Kidney epithelial cell (primary cell): ENCODE results near the gene UBE2E3. TPM values are rescaled to one million over a fixed set of nuclear protein-coding genes. Genes with fewer than 3 reads are reported as not detected.
"Not testable (repeated sequence)": the region's sequence is repeated elsewhere in the genome, so short reads cannot be mapped to it uniquely, and the experiment has no call there.

Source experiments
- DNase-seq: peaks from one replicate; pipeline ENCODE4 v3.0.0-alpha.2; 2010; ENCODE audit warnings: low read depth
- H3K27me3 ChIP-seq: 2 replicates; pipeline ENCODE4 v1.6.0; 2011; ENCODE audit warnings: low read length; ENCODE audit not compliant: control insufficient read depth, insufficient read depth
- H3K36me3 ChIP-seq: 2 replicates; pipeline ENCODE4 v1.5.1; 2011; ENCODE audit warnings: low read length; ENCODE audit not compliant: control insufficient read depth, insufficient read depth
- H3K4me3 ChIP-seq: 2 replicates; pipeline ENCODE4 v1.5.1; 2011; ENCODE audit warnings: low read depth, mild to moderate bottlenecking, control low read depth, low read length
- CTCF ChIP-seq: IDR thresholded peaks from 2 replicates; pipeline ENCODE4 v1.5.1; 2011; ENCODE audit warnings: mild to moderate bottlenecking, moderate library complexity, low read length, control low read depth, inconsistent platforms; ENCODE audit not compliant: insufficient read depth, poor library complexity, severe bottlenecking
- total RNA-seq: library from RNA; depleted of rRNA; stranded (reverse); fragments of >200 nt; gene quantifications from 2 replicates; pipeline ENCODE4 v1.2.3, GENCODE V29; 2015

The UBE2E3 gene
- total RNA-seq, 1 donor from 2014 or later = 84.7 TPM

DNA sequence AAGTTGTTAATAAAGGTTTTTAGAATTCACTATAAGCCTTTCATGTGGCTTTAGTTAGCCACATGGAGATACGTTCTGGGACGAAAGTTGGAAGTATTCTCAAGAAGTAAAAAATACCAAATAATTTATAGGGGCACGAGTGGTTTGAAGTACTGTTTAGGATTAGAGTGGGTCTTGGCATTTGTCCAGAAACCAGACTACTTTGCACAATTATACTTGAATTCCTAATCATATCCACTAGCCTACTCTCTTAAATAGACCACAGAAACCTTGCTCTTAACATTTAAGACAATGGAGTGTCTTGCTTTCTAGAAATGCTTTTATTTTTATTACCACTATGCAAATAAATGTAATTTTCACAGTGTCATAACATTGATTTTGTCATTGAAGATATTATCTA, 44.6 kb downstream of the UBE2E3 start:
- no peaks in the 10 kb centered on the region for H3K27me3 ChIP-seq
- TF ChIP-seq CTCF = no peak
- no peak overlapping the region for H3K4me3 ChIP-seq
- no peaks in the 10 kb centered on the region for H3K36me3 ChIP-seq
- no peak for DNase-seq

GRCh38 chr2:181036445-181036844, 56.0 kb downstream of the UBE2E3 start:
- Histone ChIP-seq H3K36me3 (no peaks in the 10 kb centered on the region), H3K27me3 (no peaks in the 10 kb centered on the region), H3K4me3 (no peak overlapping the region)
- no peak for DNase-seq
- TF ChIP-seq CTCF = no peak

DNA sequence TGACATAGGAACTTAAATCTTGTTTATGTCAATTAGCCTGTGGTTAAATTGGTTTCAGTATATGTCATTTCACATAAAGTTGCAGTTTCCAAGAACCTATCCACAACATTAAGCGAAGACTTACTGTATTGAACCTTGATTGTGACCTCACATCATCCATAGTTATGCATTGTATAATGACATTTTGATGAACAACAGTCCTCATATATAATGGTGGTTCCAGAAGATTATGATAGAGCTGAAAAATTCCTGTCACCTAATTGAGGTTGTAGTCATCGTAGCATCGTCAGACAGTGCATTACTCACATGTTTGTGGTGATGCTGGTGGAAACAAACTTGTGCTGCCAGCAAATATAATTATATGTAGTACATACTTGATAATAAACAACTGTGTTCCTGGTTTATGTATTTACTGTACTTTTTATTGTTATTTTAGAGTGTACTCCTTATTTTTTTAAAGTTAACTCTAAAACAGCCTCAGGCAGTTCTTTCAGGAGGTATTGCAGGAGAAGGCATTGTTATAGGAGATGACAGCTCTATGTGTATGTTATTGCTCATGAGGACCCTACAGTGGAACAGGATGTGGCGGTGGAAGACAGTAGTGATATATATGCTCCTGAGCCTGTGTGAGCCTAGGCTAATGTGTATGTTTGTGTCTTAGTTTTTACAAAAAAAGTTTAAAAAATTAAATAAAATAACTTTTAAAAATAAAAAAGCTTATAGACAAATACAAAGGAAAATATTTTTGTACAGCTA, 56.6 kb downstream of the UBE2E3 start:
- DNase-seq = no peak

DNA sequence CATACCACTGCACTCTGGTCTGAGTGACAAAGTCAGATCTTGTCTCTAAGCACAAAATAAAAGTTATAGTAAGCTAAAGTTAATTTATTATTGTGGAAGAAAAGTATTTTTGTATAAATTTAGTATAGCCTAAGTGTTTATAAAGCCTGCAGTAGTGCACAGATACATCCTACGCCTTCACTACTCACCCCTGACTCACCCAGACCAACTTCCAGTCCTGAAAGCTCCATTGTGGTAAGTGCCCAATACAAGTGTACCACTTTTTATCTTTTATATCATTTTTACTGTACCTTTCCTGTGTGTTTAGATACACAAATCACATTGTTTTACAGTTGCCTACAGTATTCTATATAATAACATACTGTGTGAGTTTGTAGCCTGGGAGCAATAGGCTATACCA, 57.5 kb downstream of the UBE2E3 start:
- TF ChIP-seq CTCF = no peak
- H3K4me3 ChIP-seq = no peak overlapping the region
- DNase-seq = no peak
- H3K27me3 ChIP-seq = no peaks in the 10 kb centered on the region
- no peaks in the 10 kb centered on the region for H3K36me3 ChIP-seq

More for the DNA sequence above, 56.6 kb downstream of the UBE2E3 start:
- no peak for TF ChIP-seq CTCF
- Histone ChIP-seq H3K4me3 (no peak overlapping the region), H3K27me3 (no peaks in the 10 kb centered on the region), H3K36me3 (no peaks in the 10 kb centered on the region)

DNA sequence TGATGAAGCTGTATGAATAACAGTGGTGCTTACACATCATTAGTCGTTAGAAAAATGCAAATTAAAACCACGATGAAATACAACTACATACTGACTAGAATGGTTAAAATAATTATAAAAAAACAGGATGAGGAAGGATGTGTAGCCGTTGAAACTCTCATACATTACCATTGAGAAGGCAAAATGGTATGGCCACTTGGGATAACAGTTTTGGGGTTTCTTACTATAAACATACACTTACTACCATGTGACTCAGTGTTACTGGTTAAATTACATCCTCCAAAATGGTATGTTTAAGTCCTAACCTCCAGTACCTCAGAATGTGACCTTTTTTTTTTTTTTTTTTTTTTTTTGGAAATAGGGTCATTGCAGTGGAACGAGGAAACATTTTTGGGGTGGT, 58.4 kb downstream of the UBE2E3 start:
- Histone ChIP-seq H3K36me3 (no peaks in the 10 kb centered on the region), H3K27me3 (no peaks in the 10 kb centered on the region), H3K4me3 (no peak overlapping the region)
- TF ChIP-seq CTCF = no peak
- DNase-seq = no peak

- not testable (repeated sequence) for DNase-seq, H3K4me3 ChIP-seq, H3K36me3 ChIP-seq, H3K27me3 ChIP-seq
Observed at GRCh38 chr2:181040839-181041238, 60.4 kb downstream of the UBE2E3 start.
